GM18519 (cell line): Measurements from ENCODE around the gene SLC37A2.
A peak's percentile ranks its signal among the peaks of the same experiment; 100 is the strongest.
"Not testable (repeated sequence)": the region's sequence is repeated elsewhere in the genome, so short reads cannot be mapped to it uniquely, and the experiment has no call there.

ENCODE experiments used
- ATAC-seq: cut with Tn5 transposase; IDR thresholded peaks from one replicate; pipeline ENCODE4 v1.9.1; 2021; ENCODE audit warnings: mild to moderate bottlenecking, moderate library complexity; ENCODE audit not compliant: unreplicated experiment, low FRiP score

The SLC37A2 gene

GRCh38 chr11:125062931-125063428 is at the start of gene SLC37A2:
TSS of gene SLC37A2 (plus strand) at chr11:125063305. CDS start at chr11:125063368, 63 bp downstream.
- peak; percentile 92 for ATAC-seq

- no peak for ATAC-seq
These were observed 46.7 kb upstream of the SLC37A2 start for GRCh38 chr11:125016413-125016812.

GRCh38 chr11:125020342-125020741 is 42.8 kb upstream of the SLC37A2 start:
- ATAC-seq: no peak

- no peak for ATAC-seq
These were observed 40.6 kb upstream of the SLC37A2 start for GRCh38 chr11:125022551-125022950.

- no peak for ATAC-seq
These were observed 37.1 kb upstream of the SLC37A2 start for GRCh38 chr11:125025968-125026367.

- ATAC-seq: not testable (repeated sequence)
These were observed 33.7 kb upstream of the SLC37A2 start for GRCh38 chr11:125029431-125029830.

- no peak for ATAC-seq
These were observed 26.2 kb upstream of the SLC37A2 start for GRCh38 chr11:125036933-125037332.

- ATAC-seq: no peak
These were observed 13.8 kb upstream of the SLC37A2 start for GRCh38 chr11:125049164-125049792.

GRCh38 chr11:125052047-125052446 is 11.1 kb upstream of the SLC37A2 start:
- no peak for ATAC-seq

GRCh38 chr11:125053167-125053566 is 9.9 kb upstream of the SLC37A2 start:
- no peak for ATAC-seq

- no peak for ATAC-seq
These were observed 7.9 kb upstream of the SLC37A2 start for GRCh38 chr11:125055107-125055715.

- not testable (repeated sequence) for ATAC-seq
These were observed 7.0 kb upstream of the SLC37A2 start for GRCh38 chr11:125056111-125056510.

- no peak for ATAC-seq
These were observed 6.0 kb upstream of the SLC37A2 start for GRCh38 chr11:125056931-125057692.

GRCh38 chr11:125057693-125058016 is 5.5 kb upstream of the SLC37A2 start:
- no peak for ATAC-seq

- no peak for ATAC-seq
These were observed 1.8 kb upstream of the SLC37A2 start for GRCh38 chr11:125061281-125061680.

- no peak for ATAC-seq
These were observed 731 bp upstream of the SLC37A2 start for GRCh38 chr11:125062218-125062930.

- peak; percentile 9 for ATAC-seq
These were observed 431 bp downstream of the SLC37A2 start for GRCh38 chr11:125063429-125064043.

- ATAC-seq: no peak
These were observed 965 bp downstream of the SLC37A2 start for GRCh38 chr11:125064070-125064469.

- no peak for ATAC-seq
These were observed 5.3 kb downstream of the SLC37A2 start for GRCh38 chr11:125068368-125068767.

GRCh38 chr11:125069008-125069407 is 5.9 kb downstream of the SLC37A2 start:
- no peak for ATAC-seq
